Trophoblast cell (in vitro differentiated cells and primary cell): Measurements from ENCODE around the gene IFNA16.
"Not testable (repeated sequence)": the region's sequence is repeated elsewhere in the genome, so short reads cannot be mapped to it uniquely, and the experiment has no call there.

Source experiments
- DNase-seq, 2 donors: peaks; one replicate each; pipeline ENCODE4 v3.0.0-alpha.2; 2016
- H2AFZ ChIP-seq: 2 replicates; pipeline ENCODE4 v1.6.1; 2013; ENCODE audit warnings: low read length, moderate library complexity, mild to moderate bottlenecking; ENCODE audit not compliant: insufficient read depth, poor library complexity
- H2AK5ac ChIP-seq: 2 replicates; pipeline ENCODE4 v1.6.1; 2013; ENCODE audit warnings: mild to moderate bottlenecking, low read length
- H2BK120ac ChIP-seq: 2 replicates; pipeline ENCODE4 v1.6.1; 2013; ENCODE audit warnings: low read length, mild to moderate bottlenecking, moderate library complexity; ENCODE audit not compliant: insufficient read depth, poor library complexity
- H2BK12ac ChIP-seq: 2 replicates; pipeline ENCODE4 v1.6.1; 2013; ENCODE audit warnings: mild to moderate bottlenecking, low read length, moderate library complexity
- H2BK5ac ChIP-seq: 2 replicates; pipeline ENCODE4 v1.6.1; 2013; ENCODE audit warnings: low read length, low read depth, moderate library complexity, mild to moderate bottlenecking; ENCODE audit not compliant: poor library complexity
- H3K14ac ChIP-seq: 2 replicates; pipeline ENCODE4 v1.6.1; 2013; ENCODE audit warnings: mild to moderate bottlenecking, low read length
- H3K18ac ChIP-seq: 2 replicates; pipeline ENCODE4 v1.6.1; 2013; ENCODE audit warnings: mild to moderate bottlenecking, low read length
- H3K23ac ChIP-seq: 2 replicates; pipeline ENCODE4 v1.6.1; 2013; ENCODE audit warnings: low read length
- H3K27ac ChIP-seq: 2 replicates; pipeline ENCODE4 v1.5.1; 2013; ENCODE audit warnings: low read depth, mild to moderate bottlenecking, inconsistent platforms, low read length, moderate library complexity
- H3K27me3 ChIP-seq: 2 replicates; pipeline ENCODE4 v1.6.1; 2013; ENCODE audit warnings: inconsistent platforms, mild to moderate bottlenecking, low read length, moderate library complexity; ENCODE audit not compliant: insufficient read depth
- H3K36me3 ChIP-seq, 2 experiments: 1 replicate in 1 of 2; 2 replicates in 1 of 2; pipeline ENCODE4 v1.6.1; 2013; ENCODE audit warnings: low read length in 2 of 2, mild to moderate bottlenecking in 2 of 2, moderate library complexity in 1 of 2; ENCODE audit not compliant: insufficient read depth in 2 of 2, control insufficient read depth in 1 of 2
- H3K4ac ChIP-seq: 2 replicates; pipeline ENCODE4 v1.6.1; 2013; ENCODE audit warnings: low read depth, mild to moderate bottlenecking, low read length, moderate library complexity
- H3K4me1 ChIP-seq, 2 experiments: 1 replicate in 1 of 2; 2 replicates in 1 of 2; pipeline ENCODE4 v1.6.1; 2013; ENCODE audit warnings: low read length in 2 of 2, mild to moderate bottlenecking in 2 of 2, moderate library complexity in 1 of 2; ENCODE audit not compliant: insufficient read depth in 2 of 2, control insufficient read depth in 1 of 2
- H3K4me2 ChIP-seq: 2 replicates; pipeline ENCODE4 v1.6.1; 2013; ENCODE audit warnings: inconsistent platforms, mild to moderate bottlenecking, low read length, moderate library complexity
- H3K4me3 ChIP-seq: 2 replicates; pipeline ENCODE4 v1.5.1; 2013; ENCODE audit warnings: mild to moderate bottlenecking, low read depth, low read length, inconsistent platforms
- H3K79me1 ChIP-seq: one replicate; pipeline ENCODE4 v1.6.1; 2013; ENCODE audit warnings: low read length
- H3K79me2 ChIP-seq: 2 replicates; pipeline ENCODE4 v1.6.1; 2013; ENCODE audit warnings: low read length, mild to moderate bottlenecking; ENCODE audit not compliant: control insufficient read depth, insufficient read depth, poor library complexity
- H3K9ac ChIP-seq: 2 replicates; pipeline ENCODE4 v1.6.1; 2013; ENCODE audit warnings: mild to moderate bottlenecking, low read length
- H3K9me3 ChIP-seq: 2 replicates; pipeline ENCODE4 v1.6.1; 2013; ENCODE audit warnings: low read depth, mild to moderate bottlenecking, control low read depth, inconsistent platforms, low read length; ENCODE audit not compliant: insufficient read depth
- H4K12ac ChIP-seq: 2 replicates; pipeline ENCODE4 v1.6.1; 2013; ENCODE audit warnings: low read depth, mild to moderate bottlenecking, low read length, moderate library complexity
- H4K8ac ChIP-seq: 2 replicates; pipeline ENCODE4 v1.6.1; 2013; ENCODE audit warnings: low read depth, mild to moderate bottlenecking, low read length, moderate library complexity
- H4K91ac ChIP-seq: one replicate; pipeline ENCODE4 v1.6.1; 2013; ENCODE audit warnings: low read depth, mild to moderate bottlenecking, low read length, moderate library complexity
- WGBS: extraction: QIAGEN DNeasy Blood & Tissue Kit; methylation state at CpG from one replicate; pipeline ENCODE4 v1.1.7; 2013; ENCODE audit warnings: missing lambda C conversion rate; ENCODE audit not compliant: insufficient read length, insufficient coverage; ENCODE audit errors: extremely low coverage; 5-methylcytosine and 5-hydroxymethylcytosine counted together

IFNA16 gene

GRCh38 chr9:21210311-21210710 is 6.8 kb downstream of the IFNA16 start:
- Histone ChIP-seq H2BK5ac (no peak overlapping the region), H3K9me3 (no peaks in the 10 kb centered on the region), H2BK12ac (no peak overlapping the region), H3K4ac (no peak overlapping the region), H3K14ac (no peak overlapping the region), H4K91ac (no peak overlapping the region), H4K12ac (no peak overlapping the region), H3K4me1 (no peaks in the 10 kb centered on the region), H3K9ac (no peak overlapping the region), H3K4me3 (no peak overlapping the region), H2AFZ (no peak overlapping the region), H3K36me3 (no peaks in the 10 kb centered on the region), H4K8ac (no peak overlapping the region), H3K4me2 (no peak overlapping the region), H3K27me3 (no peaks in the 10 kb centered on the region), H2BK120ac (no peak overlapping the region), H3K18ac (no peak overlapping the region), H3K27ac (no peak overlapping the region), H3K23ac (no peak overlapping the region), H2AK5ac (no peak overlapping the region), H3K79me1 (no peaks in the 10 kb centered on the region), H3K79me2 (no peaks in the 10 kb centered on the region)
- no peak for DNase-seq
- WGBS: no CpG with 5 or more reads among the region's 7 CpGs

- not testable (repeated sequence) for H2BK120ac ChIP-seq, H2AK5ac ChIP-seq, H3K79me2 ChIP-seq, H4K8ac ChIP-seq, H2BK5ac ChIP-seq, H4K12ac ChIP-seq, H3K4ac ChIP-seq, H3K14ac ChIP-seq, H3K23ac ChIP-seq, H3K79me1 ChIP-seq, H3K18ac ChIP-seq, H4K91ac ChIP-seq, H3K4me3 ChIP-seq, H3K9ac ChIP-seq, H3K36me3 ChIP-seq, DNase-seq, H3K4me1 ChIP-seq, H3K9me3 ChIP-seq, H2BK12ac ChIP-seq, H3K27ac ChIP-seq, H3K4me2 ChIP-seq, H3K27me3 ChIP-seq, H2AFZ ChIP-seq
- no CpG with 5 or more reads among the region's 3 CpGs for WGBS
Observed at GRCh38 chr9:21207043-21207442, 10.1 kb downstream of the IFNA16 start, which contains the start of gene IFNA10. Gene IFNA10 (minus strand): TSS chr9:21207143. CDS start chr9:21207097, 46 bp downstream.

- Histone ChIP-seq H3K79me2 (no peaks in the 10 kb centered on the region), H4K8ac (no peak overlapping the region), H3K14ac (no peak overlapping the region), H3K4me2 (no peak overlapping the region), H3K18ac (no peak overlapping the region), H3K4ac (no peak overlapping the region), H3K23ac (no peak overlapping the region), H4K91ac (no peak overlapping the region), H2BK12ac (no peak overlapping the region), H2BK5ac (no peak overlapping the region), H2BK120ac (no peak overlapping the region), H2AFZ (no peak overlapping the region), H3K9me3 (no peaks in the 10 kb centered on the region), H3K9ac (no peak overlapping the region), H3K79me1 (no peaks in the 10 kb centered on the region), H2AK5ac (no peak overlapping the region), H3K27ac (no peak overlapping the region), H3K4me1 (no peaks in the 10 kb centered on the region), H3K27me3 (no peaks in the 10 kb centered on the region), H3K36me3 (no peaks in the 10 kb centered on the region), H3K4me3 (no peak overlapping the region), H4K12ac (no peak overlapping the region)
- DNase-seq: no peak
Observed at GRCh38 chr9:21205204-21205603, 11.9 kb downstream of the IFNA16 start.

GRCh38 chr9:21202105-21202504 is 15.0 kb downstream of the IFNA16 start, which contains the start of gene IFNA7:
Gene IFNA7 (minus strand): TSS chr9:21202205. CDS start chr9:21202165, 40 bp downstream.
- H4K12ac ChIP-seq, H2BK120ac ChIP-seq, H3K79me1 ChIP-seq, H2BK12ac ChIP-seq, H2AK5ac ChIP-seq, H3K4me2 ChIP-seq, H2BK5ac ChIP-seq, H2AFZ ChIP-seq, H3K23ac ChIP-seq, DNase-seq, H4K8ac ChIP-seq, H3K79me2 ChIP-seq, H3K9me3 ChIP-seq, H3K4me1 ChIP-seq, H3K36me3 ChIP-seq, H4K91ac ChIP-seq, H3K18ac ChIP-seq, H3K9ac ChIP-seq, H3K14ac ChIP-seq, H3K27me3 ChIP-seq, H3K4ac ChIP-seq, H3K27ac ChIP-seq, H3K4me3 ChIP-seq: not testable (repeated sequence)
- WGBS: no CpG with 5 or more reads among the region's 4 CpGs
